Body of pancreas (tissue), 4 donors: Measurements from ENCODE around the gene ZDHHC1. TPM values are rescaled to one million over a fixed set of nuclear protein-coding genes. Genes with fewer than 3 reads are reported as not detected.

Experiments used
- ATAC-seq: fragments of 150-250 bp; one replicate; pipeline ENCODE4 v1.9.1; 2016
- DNase-seq, 4 donors: peaks; one replicate each; pipeline ENCODE4 v3.0.0-alpha.2; 2019
- H3K27ac ChIP-seq, 4 donors: fragments of 200-600 bp; sonication (generic); 1 replicate in 3 of 4; 2 replicates in 1 of 4; pipeline versions ENCODE4 v1.5.1 to v1.6.1; 2016 to 2019; ENCODE audit warnings: mild to moderate bottlenecking in 1 of 4, mixed read lengths in 1 of 4, moderate library complexity in 1 of 4
- H3K27me3 ChIP-seq, 2 donors: fragments of 200-600 bp; sonication (generic); one replicate each; pipeline ENCODE4 v1.6.0; 2016; ENCODE audit warnings: mild to moderate bottlenecking in 1 of 2
- H3K36me3 ChIP-seq, 2 donors: fragments of 200-600 bp; sonication (generic); replicated peaks in 1 of 2; 2 replicates each; pipeline ENCODE4 v1.5.1; 2016; ENCODE audit warnings: low read depth in 2 of 2; ENCODE audit not compliant: insufficient read depth in 1 of 2
- H3K4me1 ChIP-seq: fragments of 200-600 bp; sonication (generic); one replicate; pipeline ENCODE4 v1.6.0; 2016
- H3K4me3 ChIP-seq, 2 donors: fragments of 200-600 bp; sonication (generic); 1 replicate in 1 of 2; 2 replicates in 1 of 2; pipeline ENCODE4 v1.5.1; 2016 to 2019
- H3K9me3 ChIP-seq, 3 donors: fragments of 200-600 bp; sonication (generic); 1 replicate in 2 of 3; 2 replicates in 1 of 3; pipeline ENCODE4 v1.5.1; 2016
- CTCF ChIP-seq, 7 experiments: fragments of 450-650 bp in 4 of 7; fragments of 200-600 bp in 3 of 7; sonication (generic) in 3 of 7; IDR thresholded peaks; one replicate each; pipeline ENCODE4 v1.5.1; 2016 to 2019; ENCODE audit warnings: antibody characterized with exemption in 7 of 7
- POLR2A ChIP-seq, 3 donors: fragments of 450-650 bp; IDR thresholded peaks; one replicate each; pipeline ENCODE4 v1.6.1; 2016; ENCODE audit warnings: antibody characterized with exemption in 3 of 3, mild to moderate bottlenecking in 2 of 3
- WGBS, 2 donors: methylation state at CpG; one replicate each; pipeline ENCODE4 v1.1.5; 2017; 5-methylcytosine and 5-hydroxymethylcytosine counted together
- intact Hi-C: fragments of 100-400 bp; cut with DNase I; formaldehyde crosslinking; loops from one replicate; pipeline ENCODE4 v1.15.1; 2023
- total RNA-seq, 2 donors: library from RNA; depleted of rRNA; stranded (reverse); fragments of >200 nt; gene quantifications; one replicate each; pipeline ENCODE4 v1.1.0, GENCODE V29; 2016

ZDHHC1 gene
- total RNA-seq, 2 donors from 2014 or later: 13.0 to 57.0 TPM

- Histone ChIP-seq H3K4me3 (no peak overlapping the region), H3K4me1 (peaks cover 52% of the 10 kb centered on the region), H3K36me3 (no peaks in the 10 kb centered on the region), H3K27ac (no peak overlapping the region), H3K9me3 (no peaks in the 10 kb centered on the region), H3K27me3 (no peaks in the 10 kb centered on the region)
- 85 to 96% methylated on average over 4 to 13 of the region's 14 CpGs for WGBS, 2 donors
- DNase-seq: no peak
- intact Hi-C loops: no loop called here
- TF ChIP-seq CTCF (IDR thresholded peaks at IDR 0.05): no peak
- no peak for TF ChIP-seq POLR2A (IDR thresholded peaks at IDR 0.05)
- no peak for ATAC-seq
Observed at GRCh38 chr16:67400901-67401300, 15.4 kb downstream of the ZDHHC1 start.

- no peak overlapping the region for H3K4me3 ChIP-seq
- DNase-seq: peak in 1 of 4 donors; percentile 42
- peaks cover 58% of the 10 kb centered on the region for H3K4me1 ChIP-seq
- no peaks in the 10 kb centered on the region for H3K9me3 ChIP-seq
- H3K27ac ChIP-seq: no peak overlapping the region
- 63 to 66% methylated on average over 10 to 17 of the region's 19 CpGs for WGBS, 2 donors
- H3K27me3 ChIP-seq: no peaks in the 10 kb centered on the region
- TF ChIP-seq POLR2A (IDR thresholded peaks at IDR 0.05) (no peak), CTCF (IDR thresholded peaks at IDR 0.05) (peak in 3 of 7 experiments; percentile 2 to 18 (median 6))
- ATAC-seq: no peak
- H3K36me3 ChIP-seq: no peaks in the 10 kb centered on the region
- intact Hi-C loops: no loop called here
Observed at GRCh38 chr16:67399749-67400704, 16.2 kb downstream of the ZDHHC1 start.

GRCh38 chr16:67399218-67399733 is 17.0 kb downstream of the ZDHHC1 start:
- TF ChIP-seq CTCF (IDR thresholded peaks at IDR 0.05): peak; percentile 57 to 79 (median 70)
- TF ChIP-seq POLR2A (IDR thresholded peaks at IDR 0.05): no peak
- H3K4me1 ChIP-seq: peaks cover 55% of the 10 kb centered on the region
- intact Hi-C loops: no loop called here
- no peaks in the 10 kb centered on the region for H3K9me3 ChIP-seq
- no peak overlapping the region for H3K27ac ChIP-seq
- H3K4me3 ChIP-seq: no peak overlapping the region
- ATAC-seq: no peak
- peaks cover 0 to under 1% of the 10 kb centered on the region in 2 donors for H3K27me3 ChIP-seq
- DNase-seq: peak; percentile 38 to 58 (median 48)
- 32 to 48% methylated on average over 14 to 41 of the region's 42 CpGs for WGBS, 2 donors
- H3K36me3 ChIP-seq: no peaks in the 10 kb centered on the region

GRCh38 chr16:67398546-67399217 is 17.6 kb downstream of the ZDHHC1 start:
- no peaks in the 10 kb centered on the region for H3K9me3 ChIP-seq
- H3K27ac ChIP-seq: no peak overlapping the region
- intact Hi-C loops: no loop called here
- ATAC-seq: no peak
- H3K4me1 ChIP-seq: peaks cover 55% of the 10 kb centered on the region
- H3K4me3 ChIP-seq: no peak overlapping the region
- H3K36me3 ChIP-seq: no peaks in the 10 kb centered on the region
- 73 to 89% methylated on average over 18 to 19 of the region's 19 CpGs for WGBS, 2 donors
- TF ChIP-seq CTCF (IDR thresholded peaks at IDR 0.05) (no peak), POLR2A (IDR thresholded peaks at IDR 0.05) (no peak)
- H3K27me3 ChIP-seq: peaks cover 0 to 6% of the 10 kb centered on the region in 2 donors
- DNase-seq: no peak
